ENCODE results near the gene ZNF629.
"Not testable (repeated sequence)": the region's sequence is repeated elsewhere in the genome, so short reads cannot be mapped to it uniquely, and the experiment has no call there.

ZNF629 gene

GRCh38 chr16:30786936-30787612 is at the start of gene ZNF629:
Gene ZNF629, minus strand, starts transcription at chr16:30787205. Its CDS starts 2,723 bp downstream, at chr16:30784482.
- peak; percentile 85 for DNase-seq (ENCODE audit: insufficient read length, low spot score)
- FAIRE-seq = no peak
- TF ChIP-seq POLR2A (IDR thresholded peaks at IDR 0.05; ENCODE audit: low read depth, low read length) = 0 out of 2 replicates have a peak, but pooled peaks have one; percentile 27

GRCh38 chr16:30834130-30834740 is 47.2 kb upstream of the ZNF629 start:
- TF ChIP-seq POLR2A (IDR thresholded peaks at IDR 0.05; ENCODE audit: low read depth, low read length) = no peak
- DNase-seq (ENCODE audit: insufficient read length, low spot score) (no peak), FAIRE-seq (no peak)

- no peak for DNase-seq (ENCODE audit: insufficient read length, low spot score)
- TF ChIP-seq POLR2A (IDR thresholded peaks at IDR 0.05; ENCODE audit: low read depth, low read length) = no peak
- FAIRE-seq = no peak
Measured at GRCh38 chr16:30830072-30830417, 43.0 kb upstream of the ZNF629 start.

GRCh38 chr16:30829130-30830071 is 42.4 kb upstream of the ZNF629 start:
- FAIRE-seq = no peak
- TF ChIP-seq POLR2A (IDR thresholded peaks at IDR 0.05; ENCODE audit: low read depth, low read length) = no peak
- no peak for DNase-seq (ENCODE audit: insufficient read length, low spot score)

DNA sequence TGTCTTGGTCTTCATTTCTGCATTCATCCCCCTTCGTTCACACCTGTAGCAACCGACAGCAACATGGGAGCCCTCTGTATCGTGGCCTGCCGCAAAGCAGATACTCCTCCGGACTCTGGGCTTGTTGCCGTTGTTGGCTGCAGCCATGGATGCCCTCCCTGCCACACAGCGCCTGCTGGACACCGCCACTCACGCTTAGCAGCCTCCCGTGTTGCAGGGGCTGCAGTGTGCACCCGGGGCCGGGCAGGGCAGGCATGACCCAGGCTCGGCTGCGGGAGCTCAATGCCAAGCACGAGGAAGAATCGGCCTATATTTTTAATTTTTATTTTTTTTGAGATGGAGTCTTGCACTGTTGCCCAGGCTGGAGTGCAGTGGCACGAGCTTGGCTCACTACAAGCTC is 34.9 kb upstream of the ZNF629 start:
- TF ChIP-seq POLR2A (IDR thresholded peaks at IDR 0.05; ENCODE audit: low read depth, low read length) = no peak
- DNase-seq (ENCODE audit: insufficient read length, low spot score) (no peak), FAIRE-seq (no peak)

DNA sequence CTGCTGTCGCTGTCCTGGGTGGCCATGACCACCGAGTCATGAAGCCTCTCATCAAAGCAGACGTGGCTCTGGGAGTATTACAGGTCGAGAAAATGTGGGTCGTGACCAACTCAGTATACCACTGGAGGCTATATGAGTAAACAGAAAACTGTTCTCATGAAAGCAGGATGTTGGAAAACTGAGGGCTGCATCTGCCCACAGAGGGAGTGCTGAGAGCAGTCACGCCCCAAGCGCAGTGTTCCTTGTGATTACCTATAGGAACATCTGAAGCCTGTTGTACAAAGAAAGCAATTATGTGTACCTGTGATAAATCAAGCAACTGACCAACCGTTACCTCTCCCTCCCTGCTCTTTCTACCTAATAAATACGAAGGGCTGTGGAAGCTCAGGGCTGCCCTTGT is 34.4 kb upstream of the ZNF629 start:
- DNase-seq (ENCODE audit: insufficient read length, low spot score); FAIRE-seq: not testable (repeated sequence)

DNA sequence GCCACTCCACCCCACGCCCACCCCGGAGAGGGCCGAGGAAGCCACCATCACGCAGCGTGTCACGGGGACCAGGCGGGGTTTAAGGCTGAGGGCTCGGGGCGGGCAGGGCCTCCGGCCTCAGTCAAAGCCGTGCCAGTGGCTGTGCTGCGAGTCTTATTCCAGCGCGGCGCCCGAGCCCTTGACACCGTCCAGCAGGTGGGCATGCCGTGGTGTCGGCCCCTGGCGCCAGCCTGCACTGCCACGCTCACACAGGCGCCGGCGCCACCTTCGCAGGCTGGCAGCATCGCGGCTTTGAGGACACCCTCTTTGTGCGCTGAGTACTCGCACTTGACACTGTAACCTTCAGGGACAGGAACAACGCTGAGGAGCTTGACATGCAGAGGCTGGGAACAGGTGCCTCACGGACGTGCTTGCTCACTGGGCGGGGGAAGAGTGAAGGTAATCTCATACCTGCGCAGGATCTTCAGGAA is 34.0 kb upstream of the ZNF629 start:
- no peak for TF ChIP-seq POLR2A (IDR thresholded peaks at IDR 0.05; ENCODE audit: low read depth, low read length)
- DNase-seq (ENCODE audit: insufficient read length, low spot score) (no peak), FAIRE-seq (no peak)

DNA sequence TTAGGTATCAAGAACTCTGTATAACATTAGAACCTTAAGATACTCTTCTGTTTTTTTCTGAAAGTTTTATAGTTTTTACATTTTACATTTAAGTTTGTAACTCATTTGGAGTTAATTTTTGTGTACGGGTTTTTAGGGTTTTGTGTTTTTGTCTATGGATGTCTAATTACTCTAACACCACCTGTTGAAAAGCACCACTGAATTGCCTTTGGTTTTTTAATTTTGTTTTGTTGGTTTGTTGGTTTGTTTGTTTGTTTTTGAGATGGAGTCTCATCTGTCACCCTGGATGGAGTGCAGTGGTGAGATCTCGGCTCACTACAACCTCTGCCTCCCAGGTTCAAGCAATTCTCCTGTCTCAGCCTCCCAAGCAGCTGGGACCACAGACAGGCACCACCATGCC is 29.8 kb upstream of the ZNF629 start:
- no peak for TF ChIP-seq POLR2A (IDR thresholded peaks at IDR 0.05; ENCODE audit: low read depth, low read length)
- DNase-seq (ENCODE audit: insufficient read length, low spot score) (no peak), FAIRE-seq (no peak)

DNA sequence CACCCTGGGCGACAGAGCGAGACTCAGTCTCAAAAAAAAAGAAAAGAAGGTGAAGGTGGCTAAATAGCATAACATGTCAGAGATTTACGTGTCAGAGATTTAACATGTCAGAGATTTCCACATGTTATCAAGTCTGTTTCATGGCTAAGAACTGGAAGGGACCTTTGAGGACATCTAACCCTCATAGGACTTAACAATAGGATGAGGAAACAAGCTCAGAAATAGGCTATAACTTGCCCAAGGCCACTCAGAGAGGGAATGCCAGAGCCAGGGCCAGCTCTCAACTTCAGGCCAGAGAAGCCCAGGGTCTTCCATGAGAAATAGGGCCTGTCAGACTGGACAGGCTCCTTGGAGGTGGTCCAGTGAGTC is 26.8 kb upstream of the ZNF629 start:
- FAIRE-seq (no peak), DNase-seq (ENCODE audit: insufficient read length, low spot score) (no peak)
- TF ChIP-seq POLR2A (IDR thresholded peaks at IDR 0.05; ENCODE audit: low read depth, low read length) = no peak

- not testable (repeated sequence) for DNase-seq (ENCODE audit: insufficient read length, low spot score); FAIRE-seq
Measured at GRCh38 chr16:30809675-30810074, 22.7 kb upstream of the ZNF629 start.

DNA sequence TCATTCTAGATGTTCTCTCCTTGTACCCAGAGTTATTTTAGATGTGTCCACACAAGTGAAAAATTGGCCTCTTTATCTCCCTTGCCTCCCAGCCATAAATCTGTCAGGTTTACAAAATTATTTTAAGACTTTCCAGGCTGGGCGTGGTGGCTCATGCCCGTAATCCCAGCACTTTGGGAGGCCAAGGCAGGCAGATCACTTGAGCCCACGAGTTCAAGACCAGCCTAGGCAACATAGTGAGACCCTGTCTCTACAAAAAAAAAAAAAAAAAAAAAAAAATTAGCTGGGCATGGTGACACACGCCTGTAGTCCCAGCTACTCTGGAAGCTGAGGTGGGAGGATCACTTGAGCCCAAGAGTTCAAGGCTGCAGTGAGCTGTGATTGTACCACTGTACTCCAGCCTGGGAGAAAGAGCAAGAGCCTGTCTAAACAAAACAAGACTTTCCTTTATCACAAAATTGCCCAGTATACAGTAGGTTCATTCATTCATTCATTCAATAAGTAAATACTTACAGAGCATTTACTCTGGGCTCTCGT is 22.0 kb upstream of the ZNF629 start:
- not testable (repeated sequence) for FAIRE-seq; DNase-seq (ENCODE audit: insufficient read length, low spot score)

DNA sequence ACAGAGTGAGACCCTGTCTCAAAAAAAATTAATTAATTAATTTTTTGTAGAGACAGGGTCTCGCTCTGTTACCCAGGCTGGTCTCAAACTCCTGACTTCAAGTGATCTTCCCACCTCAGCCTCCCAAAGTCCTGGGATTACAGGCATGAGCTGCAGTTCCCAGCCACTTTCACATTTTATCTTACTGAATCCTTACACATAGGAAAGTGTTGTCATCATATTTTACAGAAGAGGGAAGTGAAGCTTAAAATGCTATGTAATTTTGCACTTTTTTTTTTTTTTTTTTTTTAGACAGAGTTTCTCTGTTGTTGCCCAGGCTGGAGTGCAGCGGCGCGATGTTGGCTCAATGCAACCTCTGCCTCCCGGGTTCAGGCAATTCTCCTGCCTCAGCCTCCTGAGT is 21.1 kb upstream of the ZNF629 start:
- FAIRE-seq (no peak), DNase-seq (ENCODE audit: insufficient read length, low spot score) (no peak)
- no peak for TF ChIP-seq POLR2A (IDR thresholded peaks at IDR 0.05; ENCODE audit: low read depth, low read length)

DNA sequence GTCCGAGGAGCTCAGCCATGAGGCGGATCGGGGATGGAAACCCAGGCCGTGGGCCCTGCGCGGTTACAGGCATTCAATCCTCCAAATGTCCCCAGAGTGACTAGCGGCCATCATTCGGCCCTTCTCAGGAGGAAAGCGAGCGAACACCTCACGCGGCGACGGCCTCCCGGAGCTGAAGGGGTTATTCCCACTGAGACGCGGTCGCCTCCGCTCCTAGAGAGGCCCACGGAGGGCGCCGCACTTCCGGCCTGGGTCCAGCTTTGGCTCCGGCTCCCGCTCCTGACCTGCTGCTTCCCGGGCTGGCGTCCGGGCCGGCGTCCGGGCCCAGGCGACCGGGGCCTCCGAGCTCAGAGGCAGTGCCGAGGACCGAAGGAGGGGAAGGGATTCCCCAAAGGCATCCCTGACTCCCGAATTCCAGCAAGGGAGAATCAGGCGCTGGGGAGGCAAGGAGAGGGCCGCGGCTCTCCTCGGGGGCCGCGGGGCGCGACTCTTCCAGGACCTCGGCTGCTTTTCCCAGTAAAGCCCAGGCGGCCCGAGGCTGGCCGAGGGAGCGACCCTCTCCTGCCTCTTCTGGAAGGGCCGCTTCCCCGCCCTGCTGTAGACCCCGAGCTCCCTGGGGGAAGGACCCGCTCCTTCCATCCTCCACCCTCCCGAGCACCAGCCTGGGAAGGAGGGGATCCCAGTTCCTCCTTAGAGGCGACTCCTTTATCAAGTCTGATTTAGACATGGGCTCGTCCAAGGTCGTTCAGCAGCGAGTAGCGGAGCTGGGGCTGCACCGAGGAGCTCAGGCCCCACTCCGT is 18.6 kb upstream of the ZNF629 start:
- peak; percentile 84 for TF ChIP-seq POLR2A (IDR thresholded peaks at IDR 0.05; ENCODE audit: low read depth, low read length)
- DNase-seq (ENCODE audit: insufficient read length, low spot score) (peak; percentile 88), FAIRE-seq (no peak)

GRCh38 chr16:30805056-30805369 is 18.0 kb upstream of the ZNF629 start:
- DNase-seq (ENCODE audit: insufficient read length, low spot score) (no peak), FAIRE-seq (no peak)
- TF ChIP-seq POLR2A (IDR thresholded peaks at IDR 0.05; ENCODE audit: low read depth, low read length) = no peak

Data from H54 (cell line).